Measurements from ENCODE around the gene LDB2.

LDB2 gene

DNA sequence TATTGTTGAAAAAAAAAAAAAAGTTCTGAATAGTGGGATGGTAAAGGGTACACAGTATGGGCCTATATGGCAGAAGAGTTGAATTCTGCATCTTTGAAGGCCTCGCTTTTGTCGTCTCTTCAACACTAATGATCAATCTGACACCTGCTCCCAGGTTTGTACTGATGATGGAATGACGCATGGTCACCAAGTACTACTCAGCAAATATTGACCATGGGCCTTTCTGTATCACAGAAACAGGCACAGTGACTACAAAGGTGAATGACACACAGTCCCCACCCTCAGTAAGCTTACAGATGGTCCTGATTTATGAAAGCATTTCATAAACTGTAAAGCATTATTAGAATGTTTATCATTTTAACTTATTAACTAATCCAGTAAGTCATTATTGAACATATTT lies 152.6 kb downstream of the LDB2 start:
- DNase-seq, result no peak

DNA sequence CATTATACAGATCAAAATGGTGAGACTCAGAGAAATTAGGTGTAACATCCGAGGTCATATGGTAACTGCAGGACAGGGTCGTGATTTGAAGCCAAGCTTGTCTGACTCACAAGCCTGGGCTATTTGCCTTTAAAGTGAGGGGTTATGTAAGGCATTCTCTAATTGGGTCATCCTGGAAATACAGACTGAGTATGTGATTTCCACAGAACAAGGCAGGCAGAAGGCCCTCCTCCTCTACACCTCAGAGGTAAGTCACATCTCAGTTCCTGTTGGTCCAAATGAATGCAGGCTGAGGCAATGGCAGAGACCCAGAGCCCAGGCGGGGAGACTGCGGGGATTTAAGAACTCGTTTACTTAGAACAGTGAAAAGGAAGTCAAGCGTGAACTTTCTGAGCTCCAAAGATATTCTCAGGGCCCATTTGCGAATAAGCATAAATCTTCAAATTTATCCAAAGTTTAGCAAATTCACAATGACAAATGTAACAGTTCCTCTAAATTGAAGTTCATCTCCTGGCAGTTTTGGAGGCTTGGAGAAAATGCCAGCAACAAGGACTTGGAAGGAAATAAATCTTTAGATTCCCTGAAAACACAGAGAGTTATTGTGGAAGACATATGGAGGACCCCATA lies 153.3 kb downstream of the LDB2 start:
- DNase-seq, result no peak

GRCh38 chr4:16741287-16741686 lies 157.2 kb downstream of the LDB2 start:
- no peak for DNase-seq

DNA sequence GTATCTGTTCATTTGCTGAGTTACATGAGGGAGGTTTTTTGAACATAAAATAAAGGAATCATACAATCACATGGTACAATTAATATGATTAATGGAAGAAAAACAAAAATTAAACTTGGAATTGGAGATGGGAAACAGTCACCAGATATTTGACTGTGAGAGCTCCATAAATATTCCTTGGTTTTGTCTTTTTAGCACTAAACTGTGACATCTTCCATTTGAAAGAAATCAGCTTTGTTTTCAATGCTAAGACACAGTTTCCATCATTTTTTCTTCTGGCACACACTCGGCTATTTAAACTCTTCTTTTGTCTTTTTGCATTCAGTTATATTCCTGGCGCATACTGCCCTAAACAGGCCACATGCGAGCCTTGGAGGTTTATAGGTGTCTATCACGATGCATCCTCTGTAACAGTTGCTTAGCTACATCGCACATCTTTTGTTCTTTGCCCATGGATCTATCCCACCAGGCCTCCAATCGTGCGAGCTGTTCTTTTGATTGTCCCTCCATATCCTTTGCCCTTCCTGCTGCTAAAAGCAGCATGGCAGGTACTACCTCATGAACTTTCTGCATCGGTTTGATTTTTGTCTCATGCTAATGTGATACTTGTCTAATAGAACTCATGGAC lies 158.3 kb downstream of the LDB2 start:
- DNase-seq, result no peak

- DNase-seq, result no peak
These were observed 159.9 kb downstream of the LDB2 start for GRCh38 chr4:16738558-16738957.

- no peak for DNase-seq
These were observed 164.9 kb downstream of the LDB2 start for GRCh38 chr4:16733509-16733908.

DNA sequence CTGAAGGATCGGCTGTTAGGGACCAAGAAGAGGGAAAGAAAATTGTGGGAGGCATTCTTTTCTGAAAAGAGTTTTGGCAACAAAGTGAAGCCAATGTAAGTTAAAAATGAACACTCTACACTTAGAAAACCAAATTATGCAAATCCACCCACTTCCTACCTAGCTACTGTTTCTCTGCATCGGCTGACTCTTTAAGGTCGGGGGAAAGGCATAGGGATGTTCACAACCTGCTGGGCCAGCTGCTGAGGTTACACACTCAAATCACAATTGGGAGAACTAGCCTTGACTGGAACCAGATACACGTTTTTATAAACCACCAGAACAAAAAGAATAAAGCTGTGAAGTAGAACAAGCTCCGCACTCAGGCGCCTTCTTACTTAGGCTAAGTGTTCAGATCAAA lies 165.7 kb downstream of the LDB2 start:
- DNase-seq, result no peak

DNA sequence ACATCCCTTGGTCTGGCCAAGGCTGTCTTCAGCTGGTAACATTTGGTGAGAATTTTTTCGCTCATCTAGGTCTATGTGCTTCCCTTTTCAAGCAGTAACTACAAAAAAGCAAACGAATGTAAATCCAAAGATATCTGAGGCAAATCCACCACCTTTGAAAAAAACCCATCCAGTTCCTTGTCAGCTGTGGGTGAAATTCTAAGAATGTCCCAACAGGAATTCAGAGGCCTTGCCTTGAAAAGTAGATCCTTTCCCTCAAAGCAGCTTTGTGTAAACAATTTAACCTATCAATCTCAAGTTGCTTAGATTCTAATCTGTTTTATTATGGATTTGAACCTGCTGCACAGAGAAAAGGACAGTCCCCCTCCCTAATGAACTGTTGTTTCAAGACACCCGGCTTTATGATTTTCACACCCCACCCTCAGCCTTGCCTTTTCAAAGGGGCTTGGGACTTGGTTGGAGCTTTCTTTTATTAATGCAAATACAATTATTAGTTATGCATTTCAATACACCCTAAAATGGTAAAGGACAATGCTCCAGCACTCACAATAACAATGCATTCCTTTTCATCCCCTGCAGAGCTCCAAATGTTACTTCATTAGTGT lies 166.6 kb downstream of the LDB2 start:
- no peak for DNase-seq

- no peak for DNase-seq
These were observed 167.8 kb downstream of the LDB2 start for GRCh38 chr4:16730522-16731205.

DNA sequence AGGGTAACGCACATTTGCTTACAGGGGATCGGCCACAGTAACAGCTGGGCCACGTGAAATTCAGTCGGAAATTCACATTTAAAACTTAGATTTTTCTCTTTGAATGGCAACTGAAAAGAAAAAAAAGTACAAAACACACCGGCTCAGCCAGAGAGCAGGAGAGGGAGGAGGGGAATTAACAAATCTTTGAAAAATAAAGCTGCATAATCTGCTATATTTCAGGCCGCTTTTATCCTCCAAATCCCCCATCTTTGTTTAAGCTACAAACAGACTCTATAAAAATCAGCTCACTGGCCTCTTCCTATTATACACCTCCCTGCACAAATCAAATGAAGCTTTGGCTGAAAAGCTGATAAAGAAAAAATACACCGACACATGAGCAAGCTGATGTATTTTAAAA lies 169.1 kb downstream of the LDB2 start:
- no peak for DNase-seq

- DNase-seq, result no peak
These were observed 169.6 kb downstream of the LDB2 start for GRCh38 chr4:16728849-16729248.

DNA sequence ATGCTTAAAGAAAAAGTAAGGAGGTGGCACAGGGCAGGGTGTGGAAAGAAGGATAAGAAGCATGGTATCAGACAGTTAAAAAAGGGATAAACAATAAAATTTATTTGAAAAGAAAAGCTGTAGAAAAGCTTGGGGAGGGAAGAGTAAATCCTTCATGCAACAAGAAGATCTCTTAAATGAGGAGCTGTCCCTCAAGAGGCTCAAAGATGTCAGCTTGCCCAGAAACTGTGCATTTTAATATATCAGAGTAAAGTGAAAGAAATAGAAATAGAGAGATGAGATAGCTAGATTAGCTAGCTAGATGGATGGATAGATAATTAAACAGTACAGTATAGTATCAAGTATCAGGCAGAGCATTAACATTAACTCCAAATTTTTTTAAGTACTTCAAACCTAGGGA lies 170.3 kb downstream of the LDB2 start:
- DNase-seq, result no peak

- DNase-seq, result no peak
These were observed 171.2 kb downstream of the LDB2 start for GRCh38 chr4:16727218-16727617.

DNA sequence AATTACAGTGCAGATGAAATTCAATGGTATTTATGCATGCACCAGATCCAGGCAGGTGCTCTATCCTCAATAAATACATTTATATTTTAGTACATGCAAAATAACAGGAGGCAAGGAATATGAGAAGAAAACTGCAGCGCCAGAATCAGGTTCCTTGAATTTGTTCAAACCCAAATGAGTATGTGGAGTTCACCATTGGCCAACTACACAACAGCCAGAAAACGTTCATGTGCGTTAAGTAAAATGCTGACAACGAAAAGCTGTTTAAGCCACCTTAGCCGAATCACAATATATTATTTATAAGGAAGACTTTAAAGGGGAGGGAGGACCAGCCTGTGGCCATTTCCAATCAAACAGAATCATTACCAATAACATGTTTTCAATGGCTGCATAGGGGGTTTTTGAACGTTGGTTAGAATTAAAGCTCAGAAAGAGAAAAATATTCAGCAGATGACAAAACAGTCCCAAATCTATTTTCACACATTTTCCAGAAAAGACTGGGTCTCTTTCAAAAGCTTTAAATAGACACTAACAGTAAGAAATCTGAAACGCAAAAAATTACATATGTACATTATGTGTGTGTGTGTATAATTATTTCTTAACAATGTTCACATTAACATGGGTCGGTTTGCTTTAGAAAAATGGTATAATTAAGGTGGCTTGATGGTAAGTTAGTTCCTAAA lies 171.9 kb downstream of the LDB2 start:
- no peak for DNase-seq

DNA sequence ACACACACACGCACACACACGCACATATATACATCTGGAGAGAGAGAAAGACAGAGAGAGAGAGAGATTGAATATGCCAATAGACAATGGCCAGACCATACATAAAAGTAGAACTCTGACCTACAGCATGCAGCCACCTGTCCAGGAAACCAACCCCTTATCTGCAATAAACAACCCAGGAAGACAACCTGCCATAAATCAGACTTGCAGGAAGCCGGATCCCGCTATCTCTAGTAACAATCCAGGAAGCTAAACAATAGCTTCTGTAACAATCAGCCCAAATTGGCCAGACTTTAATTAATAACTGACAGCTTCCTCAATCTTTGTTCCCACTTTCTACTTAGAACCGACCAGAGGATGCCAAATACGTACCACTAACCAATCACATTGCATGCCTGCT lies 173.2 kb downstream of the LDB2 start:
- no peak for DNase-seq

DNA sequence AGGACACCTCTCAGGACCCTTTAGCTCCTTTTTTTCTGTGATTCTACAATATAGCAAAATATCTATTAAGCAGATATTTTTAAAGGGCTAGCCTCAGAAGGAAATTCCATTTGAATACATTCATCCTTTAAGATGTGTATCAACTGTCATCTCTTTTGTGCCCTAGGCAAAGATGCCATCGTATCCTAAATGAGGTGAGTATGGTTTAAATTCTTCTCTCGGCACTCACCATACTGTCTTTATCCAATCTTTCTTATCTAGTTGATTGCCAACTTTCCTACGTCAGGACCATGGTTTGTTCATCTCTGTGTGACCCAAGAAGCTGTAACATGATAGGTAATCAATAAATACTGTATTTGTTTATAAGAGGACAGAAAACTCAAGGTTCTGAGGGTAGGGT lies 176.0 kb downstream of the LDB2 start:
- DNase-seq, result no peak

- DNase-seq, result no peak
These were observed 176.7 kb downstream of the LDB2 start for GRCh38 chr4:16721613-16722291.

GRCh38 chr4:16720761-16721160 lies 177.7 kb downstream of the LDB2 start:
- DNase-seq, result no peak

DNA sequence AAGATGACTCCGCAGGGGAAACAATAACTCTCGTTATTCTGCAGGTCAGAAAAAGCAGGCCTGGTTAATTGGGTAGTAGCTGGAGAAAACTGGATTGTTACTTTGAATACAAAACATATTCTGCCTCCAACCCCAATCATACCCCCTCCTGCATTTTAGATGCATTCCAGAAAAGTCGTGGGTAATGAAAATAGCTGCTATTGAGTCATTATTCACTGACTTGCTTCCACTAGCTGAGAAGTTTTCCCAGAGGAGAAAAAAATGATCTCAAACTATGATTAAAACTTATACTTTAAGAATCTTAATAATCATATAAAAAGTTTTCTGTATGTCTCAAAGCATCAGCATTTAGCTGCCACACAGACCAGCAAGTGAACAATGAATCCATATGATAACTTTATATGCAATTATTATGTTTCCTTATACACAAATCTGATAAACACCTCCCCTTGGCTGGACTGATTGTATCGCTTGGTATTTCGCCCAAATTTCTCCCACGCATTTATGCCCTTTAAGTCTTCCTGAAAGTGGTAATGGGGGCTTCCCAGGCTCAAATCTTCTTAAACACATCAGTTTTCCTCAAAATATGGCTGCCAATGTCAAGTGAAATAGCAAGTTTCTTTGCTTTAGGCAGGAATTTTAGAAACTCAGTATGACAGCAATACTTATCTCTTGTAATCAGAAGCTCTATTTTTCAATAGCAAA lies 181.0 kb downstream of the LDB2 start:
- DNase-seq, result no peak

DNA sequence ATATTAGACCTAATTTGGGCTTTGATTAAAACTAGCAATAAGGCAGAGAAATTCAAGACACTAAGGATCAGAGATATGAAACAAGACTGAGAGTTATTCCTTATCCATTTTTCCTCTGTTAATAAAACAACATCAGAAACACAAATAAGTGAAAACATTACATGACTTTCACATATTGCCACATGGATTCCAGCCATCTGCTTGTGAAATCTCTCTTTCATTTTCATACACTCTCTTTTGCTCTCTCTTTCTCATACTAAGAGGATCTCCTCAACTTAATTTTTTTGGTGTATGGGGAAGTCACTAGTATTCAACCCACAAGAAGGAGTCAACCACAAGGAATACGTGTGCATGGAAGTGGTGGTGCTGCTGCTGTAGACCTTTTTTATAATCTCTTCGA lies 183.0 kb downstream of the LDB2 start:
- no peak for DNase-seq

GRCh38 chr4:16714191-16714590 lies 184.3 kb downstream of the LDB2 start:
- no peak for DNase-seq

DNA sequence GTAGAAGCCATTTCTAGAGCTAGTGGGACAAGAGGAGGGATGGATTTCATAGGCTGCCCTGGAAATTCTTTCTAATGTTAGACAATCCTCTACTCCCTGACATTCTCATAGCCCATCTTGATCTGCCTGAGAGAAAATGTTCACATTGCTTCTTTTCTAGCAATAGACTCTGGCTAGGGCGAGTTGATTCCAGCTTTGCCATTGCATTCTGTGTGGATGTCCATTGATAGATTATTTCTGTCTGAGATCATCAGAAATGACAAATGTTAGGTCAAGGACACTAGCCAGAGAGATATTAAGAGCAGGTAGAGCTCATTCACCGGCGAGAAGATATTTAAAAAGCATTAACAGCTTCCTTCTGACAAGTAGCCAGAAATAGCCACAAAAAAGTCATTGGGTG lies 184.7 kb downstream of the LDB2 start:
- DNase-seq, result no peak
